HPDE6-E6E7 (cell line): ENCODE data around the gene MYBPC1.
"Not testable (repeated sequence)": the region's sequence is repeated elsewhere in the genome, so short reads cannot be mapped to it uniquely, and the experiment has no call there.

ENCODE experiments used
- DNase-seq: peaks from one replicate; pipeline ENCODE4 v3.0.0; 2011; ENCODE audit warnings: missing footprints; ENCODE audit errors: extremely low spot score

The MYBPC1 gene, protein sequence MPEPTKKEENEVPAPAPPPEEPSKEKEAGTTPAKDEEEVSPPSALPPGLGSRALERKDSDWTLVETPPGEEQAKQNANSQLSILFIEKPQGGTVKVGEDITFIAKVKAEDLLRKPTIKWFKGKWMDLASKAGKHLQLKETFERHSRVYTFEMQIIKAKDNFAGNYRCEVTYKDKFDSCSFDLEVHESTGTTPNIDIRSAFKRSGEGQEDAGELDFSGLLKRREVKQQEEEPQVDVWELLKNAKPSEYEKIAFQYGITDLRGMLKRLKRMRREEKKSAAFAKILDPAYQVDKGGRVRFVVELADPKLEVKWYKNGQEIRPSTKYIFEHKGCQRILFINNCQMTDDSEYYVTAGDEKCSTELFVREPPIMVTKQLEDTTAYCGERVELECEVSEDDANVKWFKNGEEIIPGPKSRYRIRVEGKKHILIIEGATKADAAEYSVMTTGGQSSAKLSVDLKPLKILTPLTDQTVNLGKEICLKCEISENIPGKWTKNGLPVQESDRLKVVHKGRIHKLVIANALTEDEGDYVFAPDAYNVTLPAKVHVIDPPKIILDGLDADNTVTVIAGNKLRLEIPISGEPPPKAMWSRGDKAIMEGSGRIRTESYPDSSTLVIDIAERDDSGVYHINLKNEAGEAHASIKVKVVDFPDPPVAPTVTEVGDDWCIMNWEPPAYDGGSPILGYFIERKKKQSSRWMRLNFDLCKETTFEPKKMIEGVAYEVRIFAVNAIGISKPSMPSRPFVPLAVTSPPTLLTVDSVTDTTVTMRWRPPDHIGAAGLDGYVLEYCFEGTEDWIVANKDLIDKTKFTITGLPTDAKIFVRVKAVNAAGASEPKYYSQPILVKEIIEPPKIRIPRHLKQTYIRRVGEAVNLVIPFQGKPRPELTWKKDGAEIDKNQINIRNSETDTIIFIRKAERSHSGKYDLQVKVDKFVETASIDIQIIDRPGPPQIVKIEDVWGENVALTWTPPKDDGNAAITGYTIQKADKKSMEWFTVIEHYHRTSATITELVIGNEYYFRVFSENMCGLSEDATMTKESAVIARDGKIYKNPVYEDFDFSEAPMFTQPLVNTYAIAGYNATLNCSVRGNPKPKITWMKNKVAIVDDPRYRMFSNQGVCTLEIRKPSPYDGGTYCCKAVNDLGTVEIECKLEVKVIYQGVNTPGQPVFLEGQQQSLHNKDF

DNA sequence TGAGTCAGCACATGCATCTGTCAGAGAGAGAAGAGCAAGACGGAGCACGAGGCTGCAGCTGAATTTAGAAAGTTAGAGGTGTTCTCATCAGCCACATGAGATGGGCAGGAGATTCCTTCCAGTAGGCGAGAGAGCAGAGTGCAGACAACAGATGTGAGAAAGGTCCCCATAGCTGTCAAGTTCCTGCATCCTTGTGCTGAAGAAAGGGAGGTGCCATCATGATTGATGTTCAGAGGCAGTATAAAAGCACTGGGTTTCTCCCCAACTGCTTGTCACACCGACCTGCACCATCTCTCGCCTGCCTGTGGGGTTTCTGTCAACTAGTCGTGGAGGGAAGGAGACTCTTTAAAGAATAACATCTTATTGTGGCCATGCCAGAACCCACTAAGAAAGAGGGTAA, at the start of gene MYBPC1:
Gene MYBPC1, plus strand, starts transcription at position 272 of the 400 bp plus-strand sequence. Its CDS starts 100 bp downstream, at position 372.
- no peak for DNase-seq

- no peak for DNase-seq
Observed at GRCh38 chr12:101551362-101552114, 43.2 kb upstream of the MYBPC1 start.

- no peak for DNase-seq
Observed at GRCh38 chr12:101552277-101552676, 42.5 kb upstream of the MYBPC1 start.

- DNase-seq = no peak
Observed at GRCh38 chr12:101557094-101557493, 37.7 kb upstream of the MYBPC1 start.

DNA sequence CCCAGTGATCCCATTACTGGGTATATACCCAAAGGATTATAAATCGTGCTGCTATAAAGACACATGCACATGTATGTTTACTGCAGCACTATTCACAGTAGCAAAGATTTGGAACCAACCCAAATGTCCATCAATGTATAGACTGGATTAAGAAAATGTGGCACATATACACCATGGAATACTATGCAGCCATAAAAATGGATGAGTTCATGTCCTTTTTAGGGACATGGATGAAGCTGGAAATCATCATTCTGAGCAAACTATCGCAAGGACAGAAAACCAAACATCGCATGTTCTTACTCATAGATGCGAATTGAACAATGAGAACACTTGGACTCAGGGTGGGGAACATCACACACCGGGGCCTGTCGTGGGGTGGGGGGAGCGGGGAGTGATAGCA, 36.0 kb upstream of the MYBPC1 start:
- not testable (repeated sequence) for DNase-seq

DNA sequence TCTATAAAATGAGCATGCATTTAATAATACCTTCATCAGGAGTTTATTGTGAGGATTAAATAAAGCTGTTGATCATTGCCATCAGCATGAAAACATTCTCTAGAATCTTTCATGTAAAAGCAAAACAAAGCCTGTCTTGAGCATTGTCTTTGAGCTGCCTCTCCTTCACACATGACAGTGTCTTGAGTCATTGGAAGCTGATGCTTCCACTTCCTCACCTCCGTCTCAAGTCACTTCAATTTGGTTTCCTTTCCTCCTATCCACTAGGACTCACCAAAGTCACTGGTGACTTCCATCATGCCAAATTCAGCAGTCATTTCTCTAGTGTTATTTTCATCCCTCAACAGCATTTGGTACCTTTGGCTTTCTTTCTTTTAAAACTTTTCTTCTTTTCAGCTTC, 31.6 kb upstream of the MYBPC1 start:
- no peak for DNase-seq

GRCh38 chr12:101564912-101565311, 29.9 kb upstream of the MYBPC1 start:
- DNase-seq = no peak

DNA sequence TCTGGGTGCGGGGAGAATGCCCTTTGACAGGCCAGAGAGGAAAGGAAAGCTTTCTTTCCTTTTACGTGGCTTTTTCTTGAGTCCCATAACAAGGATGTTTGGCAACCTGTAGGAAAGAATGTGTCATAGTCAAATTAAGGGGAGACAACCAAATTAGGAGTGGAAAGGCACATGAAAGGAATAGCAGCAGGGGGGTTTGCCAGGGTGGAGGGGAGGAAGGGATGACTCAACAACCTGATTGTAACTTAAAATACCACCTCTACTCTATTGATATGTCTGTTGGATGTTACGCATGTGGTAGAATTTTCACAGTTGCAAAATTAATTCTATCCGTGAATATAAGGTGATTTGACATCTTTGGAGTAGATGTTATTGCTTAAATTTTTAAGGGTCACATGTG, 28.5 kb upstream of the MYBPC1 start:
- DNase-seq = no peak

DNA sequence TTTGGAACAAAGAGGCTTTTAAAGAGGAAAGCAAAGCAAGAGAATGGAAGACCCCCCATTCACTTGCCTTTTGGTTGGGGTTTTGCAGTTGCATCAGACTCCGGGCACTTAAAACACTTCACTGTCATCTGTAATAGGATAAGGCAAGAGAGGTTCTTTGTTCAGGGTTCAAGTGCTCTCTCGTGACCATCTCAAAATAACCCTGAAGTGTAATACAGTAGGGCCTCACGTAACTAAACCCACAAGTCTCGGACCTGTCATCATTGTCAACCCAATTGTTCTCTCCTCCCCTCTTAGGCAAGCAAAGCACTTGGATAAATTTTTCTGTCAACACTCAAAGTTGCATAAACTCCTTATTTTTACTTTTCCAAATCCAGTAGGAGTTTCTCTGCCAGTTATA, 26.9 kb upstream of the MYBPC1 start:
- DNase-seq = no peak

DNA sequence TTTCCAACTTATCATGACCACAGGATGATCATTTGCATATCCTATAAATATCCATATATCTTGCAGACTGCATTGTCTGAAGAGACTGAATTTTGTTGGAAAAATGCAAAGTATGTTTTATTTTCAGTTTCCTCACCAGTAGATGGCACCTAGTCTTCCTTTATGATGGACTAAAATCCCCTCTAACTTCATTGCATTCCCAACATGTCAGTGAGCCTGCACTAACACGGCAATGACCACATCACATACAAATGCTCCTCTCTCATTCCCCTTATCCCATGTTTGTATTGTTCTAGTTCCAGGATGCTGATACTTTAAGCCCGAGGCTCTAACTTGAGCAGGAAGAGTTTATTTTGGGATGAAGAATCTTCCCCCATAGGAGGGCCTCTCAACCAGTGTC, 24.7 kb upstream of the MYBPC1 start:
- no peak for DNase-seq

DNA sequence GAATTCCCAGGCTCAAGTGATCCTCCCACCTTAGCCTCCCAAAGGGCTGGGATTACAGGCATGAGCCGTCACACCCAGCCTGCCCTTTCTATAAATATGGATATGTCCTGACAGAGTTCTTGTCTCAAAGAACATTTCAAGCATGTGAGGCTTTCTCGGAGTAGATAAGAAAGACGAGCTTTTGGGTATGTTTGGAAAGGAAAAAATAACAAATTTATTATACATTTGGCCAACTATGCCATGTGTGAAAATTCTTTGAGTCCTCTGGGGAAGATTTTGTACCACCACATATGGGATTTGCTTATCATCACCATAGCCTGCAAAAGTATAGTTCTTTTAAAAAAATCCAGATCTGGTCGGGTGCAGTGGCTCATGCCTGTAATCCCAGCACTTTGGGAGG, 23.7 kb upstream of the MYBPC1 start:
- DNase-seq = no peak

GRCh38 chr12:101573743-101574142, 21.0 kb upstream of the MYBPC1 start:
- no peak for DNase-seq

GRCh38 chr12:101578417-101578816, 16.4 kb upstream of the MYBPC1 start:
- no peak for DNase-seq

DNA sequence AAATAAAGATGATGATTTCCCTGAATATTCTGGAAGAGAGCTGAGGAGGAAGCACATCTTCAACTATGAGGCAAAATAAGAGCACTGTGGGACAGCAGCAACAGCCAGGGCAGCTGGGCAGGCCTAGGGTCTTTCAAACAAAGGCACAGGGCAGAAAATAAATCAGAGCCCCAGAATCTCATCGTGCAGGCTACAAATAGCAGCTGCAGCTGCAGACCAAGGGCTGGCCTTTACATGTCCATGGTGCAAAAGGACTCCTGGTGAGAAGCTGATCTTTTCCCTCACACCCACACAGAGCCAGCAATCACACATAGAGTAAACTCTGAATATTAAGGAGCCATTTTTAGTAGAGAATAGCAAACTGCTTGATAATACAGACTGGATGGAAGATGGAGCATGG, 13.6 kb upstream of the MYBPC1 start:
- DNase-seq = no peak

DNA sequence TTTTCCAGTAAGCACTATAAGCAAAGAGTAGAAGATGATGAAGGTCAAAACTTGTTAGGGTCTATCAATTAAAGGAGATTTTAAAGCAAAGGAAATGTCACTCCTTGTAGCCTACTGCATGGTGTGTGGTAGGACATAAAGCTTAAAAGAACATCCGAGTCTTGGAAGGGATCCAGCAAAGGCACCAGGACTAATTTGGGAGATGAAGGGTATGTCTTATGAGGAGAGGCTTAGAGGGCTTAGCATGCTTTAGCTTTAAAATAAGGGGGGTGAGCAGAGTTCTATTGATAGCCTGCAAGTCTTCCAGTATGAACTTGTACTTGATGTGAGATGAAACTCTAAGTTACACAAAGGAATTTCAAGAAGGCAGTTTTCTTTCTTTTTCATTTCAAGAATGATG, 11.8 kb upstream of the MYBPC1 start:
- DNase-seq = no peak

- DNase-seq = no peak
Observed at GRCh38 chr12:101590383-101590782, 4.4 kb upstream of the MYBPC1 start.

- no peak for DNase-seq
Observed at GRCh38 chr12:101591781-101592180, 3.0 kb upstream of the MYBPC1 start.

GRCh38 chr12:101592448-101592847, 2.3 kb upstream of the MYBPC1 start:
- no peak for DNase-seq

GRCh38 chr12:101592921-101593320, 1.9 kb upstream of the MYBPC1 start:
- DNase-seq = no peak

DNA sequence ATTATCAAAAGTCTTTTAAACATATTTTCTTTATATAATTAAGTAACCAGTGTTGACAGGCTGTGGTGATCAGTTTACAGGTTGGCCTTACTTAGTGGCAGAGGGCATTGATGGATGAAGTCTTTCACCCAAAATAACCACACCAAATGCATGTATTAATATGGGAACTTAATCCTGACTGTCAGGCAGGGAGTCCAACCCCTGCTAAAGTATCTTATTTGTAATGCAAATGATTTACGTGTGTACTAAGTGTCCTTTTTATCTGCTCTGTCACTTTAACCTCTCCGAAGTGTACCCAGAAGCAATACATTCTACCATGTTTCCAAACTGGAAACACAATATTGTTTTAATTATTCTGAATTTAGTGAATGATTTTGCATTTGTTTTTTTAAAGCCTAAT, 1.4 kb downstream of the MYBPC1 start:
- DNase-seq = no peak

- no peak for DNase-seq
Observed at GRCh38 chr12:101597164-101597563, 2.4 kb downstream of the MYBPC1 start.

DNA sequence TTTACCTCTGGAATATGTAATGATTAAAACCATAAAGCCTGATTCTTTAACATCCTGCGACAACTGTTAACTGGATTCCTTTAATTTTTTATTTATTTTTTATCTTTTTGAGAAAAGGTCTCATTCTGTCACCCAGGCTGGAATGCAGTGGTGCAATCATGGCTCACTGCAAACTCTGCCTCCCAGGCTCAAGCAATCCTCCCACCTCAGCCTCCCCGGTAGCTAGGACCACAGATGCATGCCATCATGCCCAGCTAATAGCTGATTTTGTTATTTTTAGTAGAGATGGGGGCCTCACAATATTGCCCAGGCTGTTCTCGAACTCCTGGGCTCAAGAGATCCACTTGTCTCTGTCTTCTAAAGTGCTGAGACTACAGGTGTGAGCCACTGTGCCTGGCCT, 3.7 kb downstream of the MYBPC1 start:
- DNase-seq = no peak
